ENCODE data around the gene SEMA5B. TPM values are rescaled to one million over a fixed set of nuclear protein-coding genes. Genes with fewer than 3 reads are reported as not detected.

The SEMA5B gene
- 1.0 TPM for total RNA-seq

DNA sequence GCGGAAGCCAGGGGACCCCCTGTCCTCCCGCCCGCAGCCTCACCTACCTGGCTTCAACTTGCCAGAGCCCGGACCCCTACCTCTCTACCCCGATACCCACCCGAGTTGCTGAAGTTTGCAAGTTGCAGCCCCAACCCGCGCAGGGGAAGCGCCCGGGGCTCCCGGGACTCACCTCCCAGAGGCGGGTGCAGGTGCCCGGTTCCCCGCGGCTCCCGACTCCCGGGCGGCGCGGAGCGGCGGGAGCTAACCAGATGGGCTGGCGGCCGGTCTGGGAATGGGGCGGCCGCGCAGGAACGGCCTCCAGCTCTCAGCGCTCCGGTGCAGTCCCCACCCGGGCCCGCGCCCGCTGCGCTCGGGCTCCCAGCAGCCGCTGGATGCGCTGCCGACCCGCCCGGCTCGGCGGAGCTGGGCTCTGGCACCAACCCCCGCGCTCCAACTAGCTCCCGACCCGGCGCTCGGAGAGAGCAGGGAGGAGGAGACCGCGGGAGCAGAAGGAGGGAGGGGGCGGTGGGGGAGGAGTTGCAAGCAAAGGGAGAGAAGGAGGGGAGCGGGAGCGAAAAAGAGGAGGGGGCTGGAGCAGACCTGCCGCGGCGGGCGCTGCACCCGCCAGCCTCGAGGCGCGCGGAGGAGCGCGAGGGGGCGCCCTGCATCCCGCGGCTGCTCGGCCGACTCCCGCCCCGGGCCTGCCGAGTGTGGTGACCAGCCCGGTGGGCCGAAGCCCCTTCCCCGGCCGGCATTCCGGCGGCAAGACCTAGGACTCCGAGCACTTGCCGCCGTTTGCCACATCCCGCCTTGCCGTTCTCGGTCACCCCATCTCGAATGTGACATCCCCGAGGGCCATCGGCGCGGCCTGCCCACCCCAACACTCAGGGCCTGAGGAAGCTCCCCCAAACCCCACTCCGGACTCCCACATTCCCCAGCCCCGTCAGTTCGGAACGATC lies at the start of gene SEMA5B:
Gene SEMA5B (minus strand): TSS at position 472 of the 941 bp plus-strand sequence. CDS start 66,500 bp downstream, outside the sequence.
- peak; percentile 51 for DNase-seq (ENCODE audit: low spot score)
- ATAC-seq: peak; percentile 80

DNA sequence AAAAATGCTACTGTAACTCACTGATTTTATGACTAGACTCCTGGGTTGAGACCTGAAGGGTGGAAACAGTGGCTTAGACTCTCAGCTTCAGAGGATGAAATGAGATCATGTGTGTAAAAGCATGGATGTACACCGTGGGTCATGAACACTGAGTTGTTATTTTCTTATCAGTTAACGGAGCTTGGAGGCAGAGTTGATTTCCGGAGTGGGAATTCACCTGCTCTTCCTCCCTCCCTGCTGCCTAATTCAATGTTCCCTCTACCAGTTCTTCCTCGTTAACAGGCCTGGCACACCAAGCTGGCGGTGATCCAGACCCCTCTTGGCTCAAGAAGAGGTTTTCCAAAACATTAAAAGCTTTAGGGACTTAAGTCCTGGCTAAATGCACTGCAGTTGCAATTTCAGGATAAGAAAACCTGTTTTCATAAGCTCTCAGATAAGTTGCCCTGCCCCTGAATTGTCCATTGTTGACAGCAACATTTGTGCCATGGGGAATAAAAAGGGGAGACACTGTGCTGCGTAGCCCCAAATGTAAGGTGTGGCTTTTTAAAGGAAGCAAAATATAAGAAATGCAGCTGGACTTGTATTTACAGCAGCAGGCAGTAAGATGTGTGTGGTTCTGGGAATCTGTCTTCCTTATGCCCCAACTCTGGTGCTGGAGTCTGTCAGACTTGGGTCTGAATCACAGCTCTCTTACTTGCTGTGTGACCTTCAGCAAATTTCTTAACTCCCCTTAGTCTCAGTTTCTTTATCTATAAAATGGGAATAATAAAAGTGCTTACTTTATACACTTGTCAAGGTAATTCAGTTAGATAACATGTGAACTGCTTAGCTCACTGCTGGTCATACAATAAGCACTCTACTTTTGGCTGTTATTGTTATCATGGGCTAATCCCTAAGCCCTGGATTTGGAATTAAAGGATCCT lies 49.2 kb upstream of the SEMA5B start:
- DNase-seq (ENCODE audit: low spot score) (peak; percentile 85), ATAC-seq (peak; percentile 67)

GRCh38 chr3:123076112-123076495 lies 48.5 kb upstream of the SEMA5B start:
- ATAC-seq (no peak), DNase-seq (ENCODE audit: low spot score) (no peak)

GRCh38 chr3:123075359-123075758 lies 47.8 kb upstream of the SEMA5B start:
- DNase-seq (ENCODE audit: low spot score) (no peak), ATAC-seq (no peak)

GRCh38 chr3:123072564-123072963 lies 45.0 kb upstream of the SEMA5B start:
- ATAC-seq (no peak), DNase-seq (ENCODE audit: low spot score) (no peak)

DNA sequence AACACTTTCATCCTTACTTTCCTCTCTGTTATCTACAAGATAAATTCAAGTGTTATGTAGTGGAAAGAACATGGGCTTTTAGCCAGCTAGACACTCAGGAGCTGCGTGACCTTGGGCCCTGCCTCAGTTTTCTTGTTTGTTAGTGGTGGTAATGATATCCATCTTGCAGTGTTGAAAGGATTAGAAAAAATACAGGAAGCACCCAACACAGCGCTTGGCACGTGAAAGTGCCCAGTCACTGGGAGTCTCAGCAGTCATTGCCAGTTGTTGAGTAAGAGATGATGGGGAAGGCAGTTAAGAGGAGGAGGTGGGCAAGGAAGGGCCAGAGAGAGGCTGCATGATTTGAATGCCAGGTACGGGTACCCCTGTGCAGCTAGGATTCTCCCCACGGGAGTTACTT lies 44.6 kb upstream of the SEMA5B start:
- no peak for DNase-seq (ENCODE audit: low spot score)
- ATAC-seq: no peak

- DNase-seq (ENCODE audit: low spot score) (no peak), ATAC-seq (no peak)
Measured at GRCh38 chr3:123071581-123071980, 44.0 kb upstream of the SEMA5B start.

DNA sequence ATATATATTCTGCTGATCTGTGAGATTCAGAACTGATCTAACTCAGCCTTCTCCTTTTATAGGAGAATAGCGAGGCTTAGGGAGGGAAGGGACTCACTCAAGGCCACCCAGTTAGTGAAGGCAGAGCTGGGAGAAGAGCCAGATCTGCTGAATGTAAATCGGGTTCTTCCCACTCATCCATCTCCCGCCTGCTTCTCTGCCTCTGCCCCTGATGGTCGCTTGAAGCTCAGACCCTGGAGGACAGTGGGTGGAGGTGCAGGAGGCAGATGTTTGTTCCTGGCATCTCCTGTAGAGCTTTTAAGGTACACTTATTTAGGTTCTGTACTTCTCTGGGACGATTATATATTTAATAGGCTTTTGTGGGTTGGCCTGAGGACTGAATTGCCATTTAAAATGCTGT lies 43.6 kb upstream of the SEMA5B start:
- no peak for ATAC-seq
- DNase-seq (ENCODE audit: low spot score): no peak

DNA sequence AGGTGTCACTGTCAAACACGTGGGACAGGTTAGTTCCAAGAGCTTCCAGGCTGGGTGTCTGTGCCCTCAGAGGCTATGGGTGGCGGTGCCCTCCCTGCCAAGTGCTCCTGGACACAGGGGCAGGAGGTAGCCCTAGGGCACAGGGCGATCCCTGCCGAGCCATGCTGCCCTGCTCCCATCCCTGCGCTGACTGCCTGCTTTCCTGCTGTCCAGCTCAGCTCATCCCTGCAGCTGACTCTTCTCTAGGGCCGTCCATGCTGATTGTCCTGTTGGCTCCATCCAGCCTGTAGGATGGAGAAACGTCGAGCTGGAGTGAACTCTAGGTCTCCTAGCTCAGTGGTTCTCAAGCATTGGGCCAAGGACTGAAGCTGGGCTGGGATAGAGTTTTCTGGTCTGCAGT lies 42.9 kb upstream of the SEMA5B start:
- peak; percentile 93 for DNase-seq (ENCODE audit: low spot score)
- ATAC-seq: peak; percentile 60

DNA sequence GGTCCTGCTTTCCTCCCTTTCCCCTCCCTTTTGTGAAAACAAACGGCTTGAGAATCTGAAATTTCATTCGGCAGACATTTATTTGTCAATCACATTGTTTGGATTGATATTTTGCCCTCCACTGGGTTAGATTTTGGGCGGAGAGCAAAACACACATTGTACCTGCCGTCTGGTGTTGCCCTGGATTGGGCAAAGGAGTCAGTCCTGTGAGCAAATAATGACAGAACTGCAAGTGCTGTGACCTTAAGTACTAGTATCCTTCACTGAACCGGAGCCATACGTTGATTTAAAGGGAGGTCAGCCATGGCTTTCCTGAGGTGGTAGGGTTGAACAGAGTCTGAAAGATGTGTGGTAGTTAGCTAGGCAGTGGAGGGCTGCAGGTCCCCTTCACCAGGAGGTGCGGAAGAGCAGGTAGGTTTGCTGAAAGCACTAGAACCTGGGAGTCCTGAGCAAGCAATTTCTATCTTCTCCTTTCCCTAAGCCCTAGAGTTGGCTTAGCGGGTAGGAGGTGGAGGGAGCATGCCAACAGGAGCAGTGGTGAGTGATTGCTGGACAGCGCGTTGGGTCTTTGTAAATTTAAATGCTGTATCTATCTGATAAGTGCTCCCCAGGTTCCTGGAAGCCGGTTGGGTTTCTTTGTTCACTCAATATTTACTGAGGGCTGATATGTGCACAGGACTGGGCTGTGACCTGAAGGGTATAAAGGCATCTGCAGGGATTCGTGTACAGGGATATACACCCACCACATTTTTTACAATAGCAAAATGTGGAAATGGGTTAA lies 41.2 kb upstream of the SEMA5B start:
- DNase-seq (ENCODE audit: low spot score) (peak; percentile 89), ATAC-seq (peak; percentile 53)

- ATAC-seq (peak; percentile 61), DNase-seq (ENCODE audit: low spot score) (no peak)
Measured at GRCh38 chr3:123067689-123068600, 40.4 kb upstream of the SEMA5B start.

GRCh38 chr3:123066896-123067688 lies 39.5 kb upstream of the SEMA5B start, which contains the start of gene PDIA5:
PDIA5 (plus strand) TSS chr3:123067025; CDS start chr3:123067165, 140 bp downstream.
- DNase-seq (ENCODE audit: low spot score): peak; percentile 96
- peak; percentile 74 for ATAC-seq

DNA sequence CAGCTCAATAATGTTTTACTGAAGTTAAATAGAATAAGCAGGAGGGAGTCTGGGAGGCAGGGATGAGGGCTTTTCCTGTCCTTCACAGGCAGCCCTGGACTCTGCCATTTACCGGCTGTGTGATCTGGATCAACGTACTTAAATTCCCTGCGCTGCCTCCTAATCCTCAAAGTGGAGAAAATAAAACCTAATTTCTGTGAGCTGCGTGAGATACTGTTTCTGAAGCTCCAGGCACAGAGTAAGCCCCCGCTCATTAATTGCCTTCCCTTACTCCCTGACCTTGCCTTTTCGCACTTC lies 39.0 kb upstream of the SEMA5B start:
- ATAC-seq (peak; percentile 0), DNase-seq (ENCODE audit: low spot score) (no peak)

DNA sequence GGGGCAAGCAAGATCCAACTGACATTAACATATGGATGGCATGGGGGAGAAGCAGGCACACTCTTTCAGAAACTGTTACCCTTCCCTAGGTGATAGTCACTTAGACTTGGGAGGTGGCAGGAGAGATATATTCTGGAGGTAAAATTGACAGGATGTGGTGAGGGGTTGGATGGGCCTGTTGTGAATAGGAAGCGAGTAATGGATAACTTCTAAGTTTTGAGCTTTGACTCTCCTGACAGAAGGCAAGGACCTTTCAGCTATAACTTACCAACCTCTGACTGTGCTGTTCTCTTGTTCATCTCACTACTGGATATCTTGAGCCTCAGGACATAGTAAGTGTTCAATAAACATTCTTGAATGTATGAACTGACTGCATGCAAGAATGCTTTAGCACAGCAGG lies 37.4 kb upstream of the SEMA5B start:
- ATAC-seq: no peak
- DNase-seq (ENCODE audit: low spot score): no peak

DNA sequence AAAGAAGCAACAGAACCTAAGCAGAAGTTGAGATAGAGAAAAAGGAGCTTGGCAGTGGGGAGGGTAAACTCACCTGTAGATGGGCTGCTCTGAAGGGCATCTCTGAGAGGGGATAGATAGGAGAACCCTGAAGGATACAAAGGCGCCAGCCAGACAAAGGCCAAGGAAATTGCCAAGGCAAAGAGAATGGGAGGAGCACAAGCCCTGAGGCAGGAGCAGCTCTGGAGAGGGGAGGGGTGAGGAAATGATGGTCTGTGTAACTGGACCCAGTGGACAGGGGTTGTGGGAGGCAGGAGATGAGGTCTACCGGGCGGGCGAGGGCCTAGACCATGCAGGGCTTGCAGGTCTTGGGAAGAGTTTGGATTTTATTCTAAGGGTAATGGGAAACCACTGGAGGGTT lies 36.9 kb upstream of the SEMA5B start:
- ATAC-seq (no peak), DNase-seq (ENCODE audit: low spot score) (no peak)

DNA sequence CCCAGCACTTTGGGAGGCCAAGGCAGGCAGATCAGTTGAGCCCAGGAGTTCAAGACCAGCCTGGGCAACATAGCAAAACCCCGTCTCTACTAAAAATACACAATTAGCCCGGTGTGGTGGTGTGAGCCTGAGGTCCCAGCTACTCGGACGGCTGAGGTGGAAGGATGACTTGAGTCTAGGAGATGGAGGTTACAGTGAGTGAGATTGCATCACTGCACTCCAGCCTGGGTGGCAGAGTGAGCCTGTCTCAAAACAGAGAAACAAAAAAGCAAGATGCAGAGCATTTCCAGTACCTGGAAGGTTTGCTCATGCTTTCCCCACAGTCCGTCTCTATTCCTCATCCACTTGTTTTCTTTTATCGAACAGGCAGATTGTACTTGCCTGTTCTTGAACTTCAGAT lies 35.5 kb upstream of the SEMA5B start:
- DNase-seq (ENCODE audit: low spot score) (no peak), ATAC-seq (no peak)

- no peak for ATAC-seq
Measured at GRCh38 chr3:123061856-123062255, 34.3 kb upstream of the SEMA5B start.

GRCh38 chr3:123060054-123060453 lies 32.5 kb upstream of the SEMA5B start:
- DNase-seq (ENCODE audit: low spot score) (no peak), ATAC-seq (no peak)

More at GRCh38 chr3:123061856-123062255, 34.3 kb upstream of the SEMA5B start:
- DNase-seq (ENCODE audit: low spot score): no peak

- DNase-seq (ENCODE audit: low spot score) (no peak), ATAC-seq (peak; percentile 74)
Measured at GRCh38 chr3:123058505-123058904, 30.9 kb upstream of the SEMA5B start.

Data from left lobe of liver (tissue), 2 donors.